Endodermal cell (in vitro differentiated cells): ENCODE measurements around the gene NUP153. TPM values are rescaled to one million over a fixed set of nuclear protein-coding genes. Genes with fewer than 3 reads are reported as not detected.

Source experiments
- DNase-seq: peaks from one replicate; pipeline ENCODE4 v3.0.0-alpha.2; 2017
- H3K27ac ChIP-seq: 2 replicates; pipeline ENCODE4 v1.5.1; 2013; ENCODE audit warnings: mild to moderate bottlenecking, low read depth, low read length, moderate library complexity
- H3K27me3 ChIP-seq: 2 replicates; pipeline ENCODE4 v1.6.1; 2013; ENCODE audit warnings: mild to moderate bottlenecking, low read length, moderate library complexity; ENCODE audit not compliant: insufficient read depth, control insufficient read depth, poor library complexity, severe bottlenecking
- H3K36me3 ChIP-seq: 2 replicates; pipeline ENCODE4 v1.7.0; 2013; ENCODE audit warnings: mild to moderate bottlenecking, low read length, moderate library complexity; ENCODE audit not compliant: control insufficient read depth, insufficient read depth
- H3K4me1 ChIP-seq: one replicate; pipeline ENCODE4 v1.7.0; 2013; ENCODE audit warnings: low read length; ENCODE audit not compliant: control insufficient read depth, insufficient read depth
- H3K4me3 ChIP-seq: 2 replicates; pipeline ENCODE4 v1.5.1; 2013; ENCODE audit warnings: mild to moderate bottlenecking, low read length, moderate library complexity
- H3K9ac ChIP-seq: 2 replicates; pipeline ENCODE4 v1.6.1; 2013; ENCODE audit warnings: mild to moderate bottlenecking, low read length, moderate library complexity; ENCODE audit not compliant: poor library complexity, severe bottlenecking; ENCODE audit errors: extremely low read depth
- H3K9me3 ChIP-seq: 2 replicates; pipeline ENCODE4 v1.6.1; 2013; ENCODE audit warnings: mild to moderate bottlenecking, low read length, moderate library complexity; ENCODE audit not compliant: control insufficient read depth
- H3K27ac Mint-ChIP-seq: 2 replicates; pipeline ENCODE4 v1.8.0; 2020; ENCODE audit warnings: mixed read lengths
- H3K27me3 Mint-ChIP-seq: 2 replicates; pipeline ENCODE4 v1.8.0; 2021; ENCODE audit warnings: mild to moderate bottlenecking, mixed read lengths; ENCODE audit not compliant: insufficient read depth
- H3K36me3 Mint-ChIP-seq: 2 replicates; pipeline ENCODE4 v1.8.0; 2020; ENCODE audit warnings: low read depth, mixed read lengths
- H3K4me1 Mint-ChIP-seq: 2 replicates; pipeline ENCODE4 v1.8.0; 2020; ENCODE audit warnings: mixed read lengths
- H3K4me3 Mint-ChIP-seq: 2 replicates; pipeline ENCODE4 v1.8.0; 2020; ENCODE audit warnings: mild to moderate bottlenecking, moderate library complexity, mixed read lengths
- H3K9me3 Mint-ChIP-seq: 2 replicates; pipeline ENCODE4 v1.8.0; 2020; ENCODE audit warnings: mild to moderate bottlenecking, mixed read lengths
- whole genome bisulfite sequencing, 2 experiments: methylation state at CpG; one replicate each; pipeline versions ENCODE4 v1.1.5 to v1.1.7; 2013; ENCODE audit warnings: missing lambda C conversion rate in 2 of 2, mixed read lengths in 1 of 2; ENCODE audit not compliant: insufficient coverage in 1 of 2, insufficient read length in 1 of 2; 5-methylcytosine and 5-hydroxymethylcytosine counted together
- total RNA-seq, 2 donors: library from RNA; stranded (reverse); fragmentation: NEBNext Ultra II Directional in 1 of 2; extraction: Animal tissue kit (Norgen Biotek cat#: 25700) in 1 of 2; gene quantifications; 2 replicates in 1 of 2; 3 replicates in 1 of 2; pipeline ENCODE4 v1.2.1, GENCODE V29; 2021
- TF ChIP-seq, protein P1 (sequence below): fragments of 200-600 bp; sonication (generic); conservative IDR thresholded peaks from 2 replicates; pipeline ENCODE4 v1.5.0; 2021; ENCODE audit warnings: antibody characterized with exemption, mild to moderate bottlenecking

Gene NUP153
- total RNA-seq, 2 donors from 2014 or later, result 58.9 to 69.6 TPM

DNA sequence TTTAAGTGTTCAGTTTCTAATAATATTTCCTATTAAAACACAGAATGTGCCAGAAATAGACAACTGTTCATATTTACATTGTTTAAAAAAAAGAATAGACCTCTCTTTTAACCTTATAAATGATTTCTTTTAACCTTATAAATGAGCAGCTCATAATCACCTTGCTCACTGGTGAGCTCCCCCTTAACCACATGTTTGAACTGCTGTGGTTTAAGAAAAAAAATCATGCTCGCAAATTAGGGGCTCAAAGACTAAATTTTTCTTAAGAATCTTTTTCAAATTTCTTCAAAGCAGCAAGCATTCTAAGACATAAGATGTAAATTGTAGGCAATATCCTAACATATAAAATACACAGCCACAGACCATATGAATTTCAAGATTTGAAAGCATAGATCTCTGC lies 73.8 kb downstream of the NUP153 start:
- 91% methylated on average over 1 of the region's 1 CpG; no CpG with 5 or more reads in 1 of the 2 experiments for WGBS, 2 experiments
- H3K36me3 Mint-ChIP-seq, result peaks cover 79% of the 10 kb centered on the region

DNA sequence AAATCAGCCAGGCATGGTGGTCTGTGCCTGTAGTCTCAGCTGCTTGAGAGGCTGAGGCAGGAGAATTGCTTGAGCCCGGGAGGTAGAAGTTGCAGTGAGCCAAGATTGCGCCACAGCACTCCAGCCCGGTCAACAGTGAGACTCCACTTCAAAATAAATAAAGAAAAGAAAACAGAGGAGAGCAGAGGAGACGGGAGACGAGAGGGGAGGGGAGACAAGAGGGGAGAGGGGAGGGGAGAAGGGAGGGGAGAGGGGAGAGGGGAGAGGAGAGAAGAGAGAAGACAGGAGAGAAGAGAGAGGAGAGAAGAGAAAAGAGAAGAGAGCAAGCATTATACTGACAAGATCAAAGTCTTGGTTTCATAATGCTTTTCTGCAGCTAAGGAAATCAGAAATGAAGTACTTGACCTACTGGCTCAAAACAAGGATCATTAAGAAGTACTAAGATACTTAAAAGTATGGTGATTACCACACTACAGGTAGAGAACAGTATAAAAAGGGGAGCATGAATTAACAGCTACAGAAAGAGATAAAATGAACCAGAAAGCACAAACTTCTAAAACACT lies 76.1 kb downstream of the NUP153 start:
- Histone ChIP-seq H3K4me1 (no peaks in the 10 kb centered on the region), H3K27ac (no peak overlapping the region), H3K27me3 (no peaks in the 10 kb centered on the region), H3K9ac (no peak overlapping the region), H3K4me3 (no peak overlapping the region), H3K36me3 (peaks cover 91% of the 10 kb centered on the region), H3K9me3 (peaks cover 4% of the 10 kb centered on the region)
- peaks cover 5% of the 10 kb centered on the region for H3K4me1 Mint-ChIP-seq
- H3K9me3 Mint-ChIP-seq, result no peaks in the 10 kb centered on the region
- TF ChIP-seq, protein P1, sequence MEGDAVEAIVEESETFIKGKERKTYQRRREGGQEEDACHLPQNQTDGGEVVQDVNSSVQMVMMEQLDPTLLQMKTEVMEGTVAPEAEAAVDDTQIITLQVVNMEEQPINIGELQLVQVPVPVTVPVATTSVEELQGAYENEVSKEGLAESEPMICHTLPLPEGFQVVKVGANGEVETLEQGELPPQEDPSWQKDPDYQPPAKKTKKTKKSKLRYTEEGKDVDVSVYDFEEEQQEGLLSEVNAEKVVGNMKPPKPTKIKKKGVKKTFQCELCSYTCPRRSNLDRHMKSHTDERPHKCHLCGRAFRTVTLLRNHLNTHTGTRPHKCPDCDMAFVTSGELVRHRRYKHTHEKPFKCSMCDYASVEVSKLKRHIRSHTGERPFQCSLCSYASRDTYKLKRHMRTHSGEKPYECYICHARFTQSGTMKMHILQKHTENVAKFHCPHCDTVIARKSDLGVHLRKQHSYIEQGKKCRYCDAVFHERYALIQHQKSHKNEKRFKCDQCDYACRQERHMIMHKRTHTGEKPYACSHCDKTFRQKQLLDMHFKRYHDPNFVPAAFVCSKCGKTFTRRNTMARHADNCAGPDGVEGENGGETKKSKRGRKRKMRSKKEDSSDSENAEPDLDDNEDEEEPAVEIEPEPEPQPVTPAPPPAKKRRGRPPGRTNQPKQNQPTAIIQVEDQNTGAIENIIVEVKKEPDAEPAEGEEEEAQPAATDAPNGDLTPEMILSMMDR, result no peak
- DNase-seq, result no peak
- no peaks in the 10 kb centered on the region for H3K27me3 Mint-ChIP-seq
- peaks cover 72% of the 10 kb centered on the region for H3K36me3 Mint-ChIP-seq
- H3K27ac Mint-ChIP-seq, result peak overlapping the region; percentile 24
- WGBS, 2 experiments, result 96% methylated on average over 5 of the region's 5 CpGs; no CpG with 5 or more reads in 1 of the 2 experiments
- no peak overlapping the region for H3K4me3 Mint-ChIP-seq

More for the DNA sequence above, 73.8 kb downstream of the NUP153 start:
- no peak overlapping the region for H3K4me3 Mint-ChIP-seq
- Histone ChIP-seq H3K36me3 (peaks cover 91% of the 10 kb centered on the region), H3K4me3 (no peak overlapping the region), H3K27ac (no peak overlapping the region), H3K27me3 (no peaks in the 10 kb centered on the region), H3K9ac (no peak overlapping the region), H3K4me1 (no peaks in the 10 kb centered on the region), H3K9me3 (peaks cover 4% of the 10 kb centered on the region)
- peaks cover 5% of the 10 kb centered on the region for H3K4me1 Mint-ChIP-seq
- no peaks in the 10 kb centered on the region for H3K9me3 Mint-ChIP-seq
- TF ChIP-seq, protein P1, result no peak
- no peak for DNase-seq
- no peaks in the 10 kb centered on the region for H3K27me3 Mint-ChIP-seq
- no peak overlapping the region for H3K27ac Mint-ChIP-seq

DNA sequence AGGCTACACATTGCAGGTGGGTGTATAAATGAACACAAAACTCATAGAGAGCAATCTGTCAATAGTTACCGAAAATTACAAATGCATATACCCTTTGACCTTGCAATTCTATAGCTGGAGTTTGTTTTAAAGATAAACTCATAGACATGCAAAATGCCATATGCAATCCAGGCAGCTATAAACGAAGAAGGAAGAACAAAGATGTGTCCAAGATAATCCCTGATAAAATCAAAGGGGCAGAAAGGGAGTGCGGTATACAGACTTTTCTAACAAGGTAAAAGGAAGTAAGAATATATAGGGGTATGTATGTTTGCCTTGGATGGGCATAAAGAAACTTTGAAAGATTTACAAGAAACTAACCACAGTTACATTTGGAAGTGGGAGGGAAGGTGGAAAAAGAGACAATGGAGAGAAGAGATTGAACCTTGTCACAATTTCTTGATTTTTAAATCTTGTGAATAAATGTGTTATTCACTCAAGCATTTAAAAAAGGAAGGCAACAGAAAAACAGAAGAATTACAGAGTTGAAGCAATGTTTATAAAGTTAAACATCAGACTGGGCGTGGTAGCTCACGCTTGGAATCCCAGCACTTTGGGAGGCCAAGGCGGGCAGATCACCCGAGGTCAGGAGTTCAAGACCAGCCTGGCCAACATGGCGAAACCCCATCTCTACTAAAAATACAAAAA lies 76.8 kb downstream of the NUP153 start:
- Histone ChIP-seq H3K27me3 (no peaks in the 10 kb centered on the region), H3K27ac (no peak overlapping the region), H3K4me3 (no peak overlapping the region), H3K4me1 (no peaks in the 10 kb centered on the region), H3K36me3 (peaks cover 91% of the 10 kb centered on the region), H3K9ac (no peak overlapping the region), H3K9me3 (peaks cover 4% of the 10 kb centered on the region)
- H3K4me1 Mint-ChIP-seq, result peaks cover 5% of the 10 kb centered on the region
- WGBS, 2 experiments, result 97 to 100% methylated on average over 5 to 8 of the region's 8 CpGs
- H3K27me3 Mint-ChIP-seq, result no peaks in the 10 kb centered on the region
- DNase-seq, result no peak
- H3K27ac Mint-ChIP-seq, result no peak overlapping the region
- no peaks in the 10 kb centered on the region for H3K9me3 Mint-ChIP-seq
- TF ChIP-seq, protein P1, result no peak
- peaks cover 73% of the 10 kb centered on the region for H3K36me3 Mint-ChIP-seq
- no peak overlapping the region for H3K4me3 Mint-ChIP-seq
